LHCN-M2 (cell line): ENCODE measurements around the gene BLVRA. TPM values are rescaled to one million over a fixed set of nuclear protein-coding genes. Genes with fewer than 3 reads are reported as not detected.
"Not testable (repeated sequence)": the region's sequence is repeated elsewhere in the genome, so short reads cannot be mapped to it uniquely, and the experiment has no call there.

Experiments
- DNase-seq: peaks from one replicate; pipeline ENCODE4 v3.0.0-alpha.2; 2012; ENCODE audit warnings: low read depth
- total RNA-seq: library from RNA; depleted of rRNA; stranded (reverse); fragments of >200 nt; gene quantifications from 2 replicates; pipeline ENCODE4 v1.2.3, GENCODE V29; 2014

Gene BLVRA
- total RNA-seq, 1 experiment from 2014 or later, result 30.7 TPM

- no peak for DNase-seq
Measured at GRCh38 chr7:43768887-43769272, 10.4 kb downstream of the BLVRA start.

GRCh38 chr7:43769281-43769680 is 10.8 kb downstream of the BLVRA start:
- no peak for DNase-seq

- DNase-seq, result no peak
Measured at GRCh38 chr7:43769791-43770465, 11.4 kb downstream of the BLVRA start.

GRCh38 chr7:43771128-43771527 is 12.6 kb downstream of the BLVRA start:
- DNase-seq, result no peak

GRCh38 chr7:43771573-43771972 is 13.1 kb downstream of the BLVRA start:
- DNase-seq, result no peak

GRCh38 chr7:43773268-43773667 is 14.8 kb downstream of the BLVRA start:
- DNase-seq, result not testable (repeated sequence)

- DNase-seq, result not testable (repeated sequence)
Measured at GRCh38 chr7:43775255-43775654, 16.8 kb downstream of the BLVRA start.

- not testable (repeated sequence) for DNase-seq
Measured at GRCh38 chr7:43778293-43779044, 20.0 kb downstream of the BLVRA start.

- DNase-seq, result no peak
Measured at GRCh38 chr7:43779045-43779812, 20.7 kb downstream of the BLVRA start.

- no peak for DNase-seq
Measured at GRCh38 chr7:43781726-43782607, 23.5 kb downstream of the BLVRA start.

GRCh38 chr7:43782768-43783555 is 24.5 kb downstream of the BLVRA start:
- no peak for DNase-seq

- no peak for DNase-seq
Measured at GRCh38 chr7:43784030-43784584, 25.6 kb downstream of the BLVRA start.

GRCh38 chr7:43784585-43785087 is 26.2 kb downstream of the BLVRA start:
- not testable (repeated sequence) for DNase-seq

- DNase-seq, result peak; percentile 80
Measured at GRCh38 chr7:43785420-43785819, 26.9 kb downstream of the BLVRA start.

- no peak for DNase-seq
Measured at GRCh38 chr7:43787771-43788170, 29.3 kb downstream of the BLVRA start.

- DNase-seq, result no peak
Measured at GRCh38 chr7:43790006-43790405, 31.5 kb downstream of the BLVRA start.

GRCh38 chr7:43790834-43791233 is 32.4 kb downstream of the BLVRA start:
- DNase-seq, result no peak

GRCh38 chr7:43791665-43792064 is 33.2 kb downstream of the BLVRA start:
- DNase-seq, result no peak

GRCh38 chr7:43792471-43793150 is 34.1 kb downstream of the BLVRA start:
- no peak for DNase-seq
